G401 (cell line): ENCODE data around the gene PTOV1. TPM values are rescaled to one million over a fixed set of nuclear protein-coding genes. Genes with fewer than 3 reads are reported as not detected.

Experiments used
- DNase-seq: peaks from one replicate; pipeline ENCODE4 v3.0.0-alpha.2; 2015; ENCODE audit warnings: low spot score
- in situ Hi-C: cut with HindIII; loops from 2 replicates; pipeline ENCODE4 v1.10.0; 2016; ENCODE audit warnings: low sequenced_read_pairs, mixed read lengths
- total RNA-seq: library from RNA; depleted of rRNA; stranded (reverse); fragments of >200 nt; shearing (Covaris generic); gene quantifications from 2 replicates; pipeline ENCODE4 v1.2.3, GENCODE V29; 2014

PTOV1 gene
- total RNA-seq, 1 experiment from 2014 or later: 147 TPM

- in situ Hi-C loops: no loop called here
- DNase-seq: peak; percentile 100
These were observed 18.7 kb downstream of the PTOV1 start for GRCh38 chr19:49869484-49870308.

- in situ Hi-C loops: no loop called here
These were observed 19.4 kb downstream of the PTOV1 start for GRCh38 chr19:49870309-49870901.

GRCh38 chr19:49871349-49871985 lies 20.5 kb downstream of the PTOV1 start:
- in situ Hi-C loops: no loop called here
- DNase-seq: no peak

More at GRCh38 chr19:49870309-49870901, 19.4 kb downstream of the PTOV1 start:
- DNase-seq: no peak

- no peak for DNase-seq
- in situ Hi-C loops: no loop called here
These were observed 21.5 kb downstream of the PTOV1 start for GRCh38 chr19:49872245-49873128.

- no peak for DNase-seq
- in situ Hi-C loops: no loop called here
These were observed 22.2 kb downstream of the PTOV1 start for GRCh38 chr19:49873129-49873521.

GRCh38 chr19:49873834-49874233 lies 22.9 kb downstream of the PTOV1 start:
- in situ Hi-C loops: no loop called here

GRCh38 chr19:49874503-49875157 lies 23.7 kb downstream of the PTOV1 start:
- in situ Hi-C loops: no loop called here
- no peak for DNase-seq

More at GRCh38 chr19:49873834-49874233, 22.9 kb downstream of the PTOV1 start:
- DNase-seq: no peak

- DNase-seq: no peak
- in situ Hi-C loops: no loop called here
These were observed 24.2 kb downstream of the PTOV1 start for GRCh38 chr19:49875177-49875576.

GRCh38 chr19:49875857-49876421 lies 25.0 kb downstream of the PTOV1 start:
- in situ Hi-C loops: no loop called here
- DNase-seq: peak; percentile 76

GRCh38 chr19:49876422-49877019 lies 25.6 kb downstream of the PTOV1 start:
- peak; percentile 99 for DNase-seq
- in situ Hi-C loops: no loop called here

- in situ Hi-C loops: no loop called here
- peak; percentile 100 for DNase-seq
These were observed 26.3 kb downstream of the PTOV1 start, which contains the start of the genes AKT1S1 and TBC1D17 for GRCh38 chr19:49877020-49877878. Gene AKT1S1 (minus strand): TSS chr19:49877355. CDS start chr19:49873295, 4,060 bp downstream. Gene TBC1D17 (plus strand): TSS chr19:49877702. CDS start chr19:49877724, 22 bp downstream.

- peak; percentile 95 for DNase-seq
- in situ Hi-C loops: no loop called here
These were observed 27.2 kb downstream of the PTOV1 start for GRCh38 chr19:49877879-49878743.

- in situ Hi-C loops: no loop called here
These were observed 27.7 kb downstream of the PTOV1 start for GRCh38 chr19:49878744-49879070.

GRCh38 chr19:49879243-49879963 lies 28.4 kb downstream of the PTOV1 start:
- no peak for DNase-seq
- in situ Hi-C loops: no loop called here

More at GRCh38 chr19:49878744-49879070, 27.7 kb downstream of the PTOV1 start:
- DNase-seq: no peak

GRCh38 chr19:49880162-49880869 lies 29.4 kb downstream of the PTOV1 start:
- in situ Hi-C loops: no loop called here

More at GRCh38 chr19:49880162-49880869, 29.4 kb downstream of the PTOV1 start:
- no peak for DNase-seq
